Left ventricle myocardium inferior (tissue), 1 donor: ENCODE measurements around the gene TRIM40. TPM values are rescaled to one million over a fixed set of nuclear protein-coding genes. Genes with fewer than 3 reads are reported as not detected.

Experiments
- DNase-seq: peaks from one replicate; pipeline ENCODE4 v3.0.0-alpha.2; 2020
- H3K27ac ChIP-seq: fragments of 200-600 bp; replicated peaks from 2 replicates; pipeline ENCODE4 v1.8.0; 2021
- H3K27me3 ChIP-seq: fragments of 200-600 bp; 2 replicates; pipeline ENCODE4 v1.8.0; 2021; ENCODE audit warnings: low read depth
- H3K36me3 ChIP-seq: fragments of 200-600 bp; 2 replicates; pipeline ENCODE4 v1.8.0; 2021
- H3K4me1 ChIP-seq: fragments of 200-600 bp; 2 replicates; pipeline ENCODE4 v1.8.0; 2021
- H3K4me3 ChIP-seq: fragments of 200-600 bp; 2 replicates; pipeline ENCODE4 v1.8.0; 2021; ENCODE audit warnings: mild to moderate bottlenecking, moderate library complexity
- H3K9me3 ChIP-seq: fragments of 200-600 bp; replicated peaks from 2 replicates; pipeline ENCODE4 v1.8.0; 2021
- CTCF ChIP-seq: fragments of 200-600 bp; IDR thresholded peaks from 2 replicates; pipeline ENCODE4 v1.8.0; 2021; ENCODE audit warnings: antibody characterized with exemption, mild to moderate bottlenecking, borderline replicate concordance
- intact Hi-C: fragments of 100-400 bp; cut with micrococcal nuclease; formaldehyde crosslinking; loops from one replicate; pipeline ENCODE4 v1.11.0; 2022
- total RNA-seq: library from RNA; stranded (reverse); fragmentation: NEBNext Ultra II Directional; extraction: Animal tissue kit (Norgen Biotek cat#: 25700); gene quantifications from one replicate; pipeline ENCODE4 v1.2.1, GENCODE V29; 2021
- donor health status: DM: no; HTN: yes; CAD: no; lungs with severe emphysema.

Gene TRIM40
- total RNA-seq, 1 donor from 2014 or later = not detected

DNA sequence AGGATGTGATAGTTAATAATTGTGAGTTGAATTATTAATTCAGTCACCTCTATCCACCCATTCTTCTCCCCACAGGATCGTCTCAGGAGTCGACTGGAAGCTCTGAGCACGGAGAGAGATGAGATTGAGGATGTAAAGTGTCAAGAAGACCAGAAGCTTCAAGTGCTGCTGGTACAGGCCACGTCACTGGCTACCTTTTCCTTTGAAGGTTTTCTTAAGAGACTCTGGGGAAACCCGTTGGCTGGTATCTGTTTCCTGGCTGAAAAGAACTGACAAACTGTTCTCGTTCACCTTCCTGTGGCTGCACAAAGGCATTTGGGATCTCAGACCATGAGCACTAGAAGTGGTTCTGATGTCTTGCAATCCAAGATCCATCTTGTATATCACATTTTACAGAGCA, 31.2 kb downstream of the TRIM40 start:
- H3K4me1 ChIP-seq = peaks cover 7% of the 10 kb centered on the region
- TF ChIP-seq CTCF = no peak
- no peaks in the 10 kb centered on the region for H3K36me3 ChIP-seq
- no peaks in the 10 kb centered on the region for H3K9me3 ChIP-seq
- peaks cover 87% of the 10 kb centered on the region for H3K27me3 ChIP-seq
- no peak overlapping the region for H3K4me3 ChIP-seq
- intact Hi-C loops = no loop called here
- H3K27ac ChIP-seq = no peak overlapping the region
- no peak for DNase-seq

GRCh38 chr6:30168741-30169140, 32.8 kb downstream of the TRIM40 start:
- Histone ChIP-seq H3K4me1 (peaks cover 11% of the 10 kb centered on the region), H3K4me3 (no peak overlapping the region), H3K36me3 (no peaks in the 10 kb centered on the region), H3K27me3 (peaks cover 95% of the 10 kb centered on the region), H3K27ac (no peak overlapping the region), H3K9me3 (no peaks in the 10 kb centered on the region)
- intact Hi-C loops = no loop called here
- TF ChIP-seq CTCF = no peak
- DNase-seq = no peak

- peaks cover 11% of the 10 kb centered on the region for H3K4me1 ChIP-seq
- intact Hi-C loops = no loop called here
- H3K9me3 ChIP-seq = no peaks in the 10 kb centered on the region
- H3K4me3 ChIP-seq = no peak overlapping the region
- DNase-seq = no peak
- H3K36me3 ChIP-seq = no peaks in the 10 kb centered on the region
- H3K27me3 ChIP-seq = peaks cover 95% of the 10 kb centered on the region
- no peak overlapping the region for H3K27ac ChIP-seq
- TF ChIP-seq CTCF = peak; percentile 84
Observed at GRCh38 chr6:30169658-30170614, 34.0 kb downstream of the TRIM40 start.

GRCh38 chr6:30171677-30172471, 35.9 kb downstream of the TRIM40 start:
- no peak for DNase-seq
- no peak overlapping the region for H3K27ac ChIP-seq
- TF ChIP-seq CTCF = no peak
- peaks cover 98% of the 10 kb centered on the region for H3K27me3 ChIP-seq
- H3K4me3 ChIP-seq = peak overlapping the region; percentile 45
- intact Hi-C loops = no loop called here
- peaks cover 11% of the 10 kb centered on the region for H3K4me1 ChIP-seq
- no peaks in the 10 kb centered on the region for H3K36me3 ChIP-seq
- H3K9me3 ChIP-seq = no peaks in the 10 kb centered on the region

GRCh38 chr6:30172681-30173080, 36.7 kb downstream of the TRIM40 start:
- Histone ChIP-seq H3K27me3 (peaks cover 98% of the 10 kb centered on the region), H3K4me3 (no peak overlapping the region), H3K9me3 (no peaks in the 10 kb centered on the region), H3K27ac (no peak overlapping the region), H3K4me1 (peaks cover 11% of the 10 kb centered on the region), H3K36me3 (no peaks in the 10 kb centered on the region)
- TF ChIP-seq CTCF = no peak
- intact Hi-C loops = no loop called here
- no peak for DNase-seq
